HUES64 (cell line): ENCODE measurements around the gene MBNL2. TPM values are rescaled to one million over a fixed set of nuclear protein-coding genes. Genes with fewer than 3 reads are reported as not detected.

Experiments
- H3K27ac ChIP-seq: 2 replicates; pipeline ENCODE4 v1.7.0; 2013; ENCODE audit warnings: low read depth, low read length, inconsistent platforms
- H3K27me3 ChIP-seq: 2 replicates; pipeline ENCODE4 v1.6.1; 2013; ENCODE audit warnings: mild to moderate bottlenecking, low read length; ENCODE audit not compliant: insufficient read depth
- H3K36me3 ChIP-seq: 2 replicates; pipeline ENCODE4 v1.6.1; 2013; ENCODE audit warnings: mild to moderate bottlenecking, low read length; ENCODE audit not compliant: insufficient read depth
- H3K4me1 ChIP-seq: 2 replicates; pipeline ENCODE4 v1.6.1; 2013; ENCODE audit warnings: mild to moderate bottlenecking, low read length, moderate library complexity; ENCODE audit not compliant: insufficient read depth
- H3K4me3 ChIP-seq: 2 replicates; pipeline ENCODE4 v1.5.1; 2013; ENCODE audit warnings: mild to moderate bottlenecking, low read length, moderate library complexity
- H3K9ac ChIP-seq: 2 replicates; pipeline ENCODE4 v1.6.1; 2013; ENCODE audit warnings: mild to moderate bottlenecking, low read depth, low read length
- H3K9me3 ChIP-seq: 2 replicates; pipeline ENCODE4 v1.6.1; 2013; ENCODE audit warnings: low read depth, low read length; ENCODE audit not compliant: insufficient read depth
- WGBS: fragments of 150-250, 120-280 bp; methylation state at CpG from one replicate; pipeline ENCODE4 v1.1.7; 2013; ENCODE audit warnings: missing lambda C conversion rate; 5-methylcytosine and 5-hydroxymethylcytosine counted together
- polyA plus RNA-seq, 2 experiments: library from polyadenylated mRNA; stranded (reverse); fragments of 50-300 nt; gene quantifications; one replicate each; pipeline ENCODE4 v1.2.3, GENCODE V29; 2013

The MBNL2 gene, protein sequence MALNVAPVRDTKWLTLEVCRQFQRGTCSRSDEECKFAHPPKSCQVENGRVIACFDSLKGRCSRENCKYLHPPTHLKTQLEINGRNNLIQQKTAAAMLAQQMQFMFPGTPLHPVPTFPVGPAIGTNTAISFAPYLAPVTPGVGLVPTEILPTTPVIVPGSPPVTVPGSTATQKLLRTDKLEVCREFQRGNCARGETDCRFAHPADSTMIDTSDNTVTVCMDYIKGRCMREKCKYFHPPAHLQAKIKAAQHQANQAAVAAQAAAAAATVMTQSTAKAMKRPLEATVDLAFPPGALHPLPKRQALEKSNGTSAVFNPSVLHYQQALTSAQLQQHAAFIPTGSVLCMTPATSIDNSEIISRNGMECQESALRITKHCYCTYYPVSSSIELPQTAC
- 2.5 TPM for polyA plus RNA-seq (2013, experiment 1 of 2)
- 4.7 TPM for polyA plus RNA-seq (2013, experiment 2 of 2)

GRCh38 chr13:97221989-97222700, at the start of gene MBNL2:
MBNL2 (plus strand) TSS chr13:97222333; CDS start chr13:97276236, 53,903 bp downstream.
- no peaks in the 10 kb centered on the region for H3K36me3 ChIP-seq
- H3K4me1 ChIP-seq: peaks cover 25% of the 10 kb centered on the region
- H3K9me3 ChIP-seq: no peaks in the 10 kb centered on the region
- H3K9ac ChIP-seq: peak within 1 kb of the TSS; percentile 54; the same call in 1 of the 2 replicates
- peak within 1 kb of the TSS; percentile 64 for H3K4me3 ChIP-seq
- peaks cover 95% of the 10 kb centered on the region for H3K27me3 ChIP-seq
- no peak within 1 kb of the TSS; the same call in 1 of the 2 replicates for H3K27ac ChIP-seq
- WGBS: 34% methylated on average over 15 of the region's 15 CpGs

DNA sequence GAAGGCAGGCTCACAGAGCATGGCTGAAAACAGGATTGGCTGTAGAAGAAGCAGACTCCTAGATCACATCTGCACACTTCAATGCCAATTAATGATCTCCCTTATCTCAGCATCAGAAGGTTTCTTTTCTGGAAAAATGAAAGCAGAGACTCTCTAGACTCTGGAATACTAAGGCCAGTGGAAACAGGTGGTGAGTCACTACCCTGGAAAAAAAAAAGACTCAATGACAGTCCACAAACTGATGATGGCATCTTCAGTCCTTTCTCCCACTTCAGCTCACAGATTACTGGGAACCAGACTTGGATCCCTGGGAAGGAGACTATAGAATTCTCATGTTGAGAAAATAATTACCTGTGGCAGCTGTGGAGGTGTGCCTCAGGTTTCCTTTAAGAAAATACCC, 47.5 kb upstream of the MBNL2 start:
- H3K4me1 ChIP-seq: no peaks in the 10 kb centered on the region
- H3K27ac ChIP-seq: no peak overlapping the region
- no peaks in the 10 kb centered on the region for H3K9me3 ChIP-seq
- no peaks in the 10 kb centered on the region for H3K27me3 ChIP-seq
- H3K36me3 ChIP-seq: no peaks in the 10 kb centered on the region
- no peak overlapping the region for H3K4me3 ChIP-seq
- H3K9ac ChIP-seq: no peak overlapping the region

GRCh38 chr13:97175041-97175440, 47.1 kb upstream of the MBNL2 start:
- Histone ChIP-seq H3K36me3 (no peaks in the 10 kb centered on the region), H3K27ac (no peak overlapping the region), H3K9me3 (no peaks in the 10 kb centered on the region), H3K4me3 (no peak overlapping the region), H3K9ac (no peak overlapping the region), H3K4me1 (no peaks in the 10 kb centered on the region), H3K27me3 (no peaks in the 10 kb centered on the region)
- 88% methylated on average over 4 of the region's 4 CpGs for WGBS

DNA sequence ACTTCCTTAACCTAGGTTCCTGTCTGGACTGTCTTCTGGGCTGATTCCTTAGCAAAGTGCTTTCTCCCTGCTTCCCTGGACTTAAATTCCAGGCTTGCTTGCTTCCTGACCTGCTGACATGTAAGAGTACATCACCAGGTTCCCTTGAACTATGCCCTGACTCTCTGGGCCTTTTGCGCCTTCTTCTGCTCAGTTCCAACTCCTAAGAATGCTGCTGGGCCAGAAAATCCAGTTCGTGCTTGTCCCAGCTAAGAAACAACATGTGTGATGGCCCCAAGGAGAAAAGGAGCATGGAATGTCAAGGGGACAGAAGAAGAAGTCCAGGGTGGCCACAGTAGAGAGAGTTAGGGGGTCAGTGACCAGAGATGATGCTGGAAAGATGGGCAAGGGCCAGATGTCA, 42.6 kb upstream of the MBNL2 start:
- no peaks in the 10 kb centered on the region for H3K36me3 ChIP-seq
- H3K27ac ChIP-seq: no peak overlapping the region
- no peaks in the 10 kb centered on the region for H3K27me3 ChIP-seq
- 89% methylated on average over 2 of the region's 2 CpGs for WGBS
- H3K9ac ChIP-seq: no peak overlapping the region
- no peak overlapping the region for H3K4me3 ChIP-seq
- no peaks in the 10 kb centered on the region for H3K9me3 ChIP-seq
- H3K4me1 ChIP-seq: no peaks in the 10 kb centered on the region

GRCh38 chr13:97182111-97182890, 39.8 kb upstream of the MBNL2 start:
- Histone ChIP-seq H3K4me3 (no peak overlapping the region), H3K4me1 (no peaks in the 10 kb centered on the region), H3K27ac (no peak overlapping the region), H3K9ac (no peak overlapping the region), H3K36me3 (no peaks in the 10 kb centered on the region), H3K27me3 (no peaks in the 10 kb centered on the region), H3K9me3 (no peaks in the 10 kb centered on the region)
- WGBS: 94% methylated on average over 6 of the region's 6 CpGs

- WGBS: 91% methylated on average over 3 of the region's 3 CpGs
Observed at GRCh38 chr13:97185291-97185690, 36.8 kb upstream of the MBNL2 start.

GRCh38 chr13:97185751-97186150, 36.4 kb upstream of the MBNL2 start:
- WGBS: 89% methylated on average over 3 of the region's 3 CpGs
- Histone ChIP-seq H3K27ac (no peak overlapping the region), H3K4me1 (no peaks in the 10 kb centered on the region), H3K4me3 (no peak overlapping the region), H3K9me3 (no peaks in the 10 kb centered on the region), H3K27me3 (no peaks in the 10 kb centered on the region), H3K36me3 (no peaks in the 10 kb centered on the region), H3K9ac (no peak overlapping the region)

More at GRCh38 chr13:97185291-97185690, 36.8 kb upstream of the MBNL2 start:
- no peaks in the 10 kb centered on the region for H3K4me1 ChIP-seq
- no peak overlapping the region for H3K27ac ChIP-seq
- H3K4me3 ChIP-seq: no peak overlapping the region
- H3K9me3 ChIP-seq: no peaks in the 10 kb centered on the region
- no peaks in the 10 kb centered on the region for H3K36me3 ChIP-seq
- H3K27me3 ChIP-seq: no peaks in the 10 kb centered on the region
- H3K9ac ChIP-seq: no peak overlapping the region

DNA sequence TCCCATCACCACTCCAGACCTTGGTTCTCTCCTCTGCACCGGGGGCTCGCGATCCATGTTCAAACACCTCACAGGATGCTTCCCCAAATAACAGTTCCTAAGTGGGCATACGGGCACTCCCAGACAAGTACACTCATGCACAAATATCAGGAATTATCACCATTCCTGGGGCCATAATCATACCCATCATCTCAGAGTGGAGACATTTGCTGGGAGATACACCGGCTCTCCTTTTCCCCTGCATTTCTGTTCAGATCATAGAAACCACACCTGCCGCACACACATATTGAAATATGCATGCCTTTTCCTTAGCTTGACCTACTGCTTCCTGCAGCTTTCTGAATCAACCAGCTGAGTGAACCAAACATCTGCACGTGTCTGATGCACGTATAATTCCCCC, 33.9 kb upstream of the MBNL2 start:
- Histone ChIP-seq H3K9me3 (no peaks in the 10 kb centered on the region), H3K36me3 (no peaks in the 10 kb centered on the region), H3K27me3 (no peaks in the 10 kb centered on the region), H3K4me3 (no peak overlapping the region), H3K4me1 (no peaks in the 10 kb centered on the region), H3K9ac (no peak overlapping the region), H3K27ac (no peak overlapping the region)
- WGBS: 92% methylated on average over 8 of the region's 8 CpGs

GRCh38 chr13:97189928-97190327, 32.2 kb upstream of the MBNL2 start:
- Histone ChIP-seq H3K9ac (no peak overlapping the region), H3K27ac (no peak overlapping the region), H3K27me3 (no peaks in the 10 kb centered on the region), H3K9me3 (no peaks in the 10 kb centered on the region), H3K4me1 (0 out of 2 replicates have a peak, but pooled peaks cover 6% of the 10 kb centered on the region), H3K36me3 (no peaks in the 10 kb centered on the region), H3K4me3 (no peak overlapping the region)
- 92% methylated on average over 10 of the region's 10 CpGs for WGBS

- 0 out of 2 replicates have a peak, but pooled peaks cover 6% of the 10 kb centered on the region for H3K4me1 ChIP-seq
- no peak overlapping the region for H3K9ac ChIP-seq
- H3K4me3 ChIP-seq: no peak overlapping the region
- H3K9me3 ChIP-seq: no peaks in the 10 kb centered on the region
- no peaks in the 10 kb centered on the region for H3K36me3 ChIP-seq
- H3K27me3 ChIP-seq: no peaks in the 10 kb centered on the region
- H3K27ac ChIP-seq: no peak overlapping the region
- 92% methylated on average over 7 of the region's 7 CpGs for WGBS
Observed at GRCh38 chr13:97191142-97191541, 31.0 kb upstream of the MBNL2 start.

DNA sequence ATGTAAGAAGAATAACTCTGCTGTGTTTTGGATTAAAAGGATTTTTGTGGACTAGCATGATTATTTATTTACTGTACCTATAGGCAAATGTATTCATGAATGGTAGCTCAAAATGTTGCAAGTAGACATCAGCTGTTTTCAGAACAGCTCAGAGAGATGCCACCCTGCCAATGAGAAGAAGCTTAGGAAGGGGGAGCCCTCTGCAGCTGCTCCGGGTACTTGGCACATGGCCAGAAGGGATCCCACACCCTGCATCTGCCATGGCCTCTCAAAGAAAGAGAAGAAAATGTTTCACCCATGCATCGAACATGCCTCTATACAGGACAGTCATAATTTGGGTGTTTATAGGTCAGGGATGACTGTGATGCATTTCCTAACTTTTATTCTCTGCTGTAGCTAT, 30.5 kb upstream of the MBNL2 start:
- Histone ChIP-seq H3K4me1 (0 out of 2 replicates have a peak, but pooled peaks cover 6% of the 10 kb centered on the region), H3K9ac (no peak overlapping the region), H3K4me3 (no peak overlapping the region), H3K9me3 (no peaks in the 10 kb centered on the region), H3K27me3 (no peaks in the 10 kb centered on the region), H3K36me3 (no peaks in the 10 kb centered on the region), H3K27ac (no peak overlapping the region)
- 100% methylated on average over 2 of the region's 2 CpGs for WGBS
